Activated T-cell treated with anti-CD3 and anti-CD28 coated beads, Interleukin-2, amount 50 U/mL, for 4 hours (primary cell): Measurements from ENCODE around the gene SLC9A9. TPM values are rescaled to one million over a fixed set of nuclear protein-coding genes. Genes with fewer than 3 reads are reported as not detected.

Source experiments
- ATAC-seq, 2 donors: fragments of 200-7000 bp; cut with Tn5 transposase; one replicate each; pipeline ENCODE4 v1.10.0; 2021
- DNase-seq: peaks from one replicate; pipeline ENCODE4 v3.0.0-alpha.2; 2020
- H3K27me3 Mint-ChIP-seq: one replicate; pipeline ENCODE4 v1.8.0; 2021; ENCODE audit warnings: low read depth, mixed read lengths
- H3K36me3 Mint-ChIP-seq: one replicate; pipeline ENCODE4 v1.8.0; 2022; ENCODE audit warnings: mixed read lengths; ENCODE audit not compliant: insufficient read depth
- H3K4me1 Mint-ChIP-seq: one replicate; pipeline ENCODE4 v1.8.0; 2021; ENCODE audit warnings: low read depth, mixed read lengths
- H3K4me3 Mint-ChIP-seq: one replicate; pipeline ENCODE4 v1.8.0; 2021; ENCODE audit warnings: mild to moderate bottlenecking, moderate library complexity, mixed read lengths
- H3K9me3 Mint-ChIP-seq: one replicate; pipeline ENCODE4 v1.8.0; 2021; ENCODE audit warnings: mixed read lengths
- total RNA-seq, 3 donors: library from RNA; stranded (reverse); gene quantifications; one replicate each; pipeline ENCODE4 v1.2.1, GENCODE V29; 2021

Gene SLC9A9
- total RNA-seq, 3 donors from 2014 or later: 0.56 to 0.98 (median 0.87) TPM

- Mint-ChIP-seq H3K4me1 (no peaks in the 10 kb centered on the region), H3K4me3 (no peak overlapping the region), H3K9me3 (peaks cover 4% of the 10 kb centered on the region), H3K36me3 (no peaks in the 10 kb centered on the region), H3K27me3 (no peaks in the 10 kb centered on the region)
- no peak for ATAC-seq
- no peak for DNase-seq
These were observed 599.3 kb downstream of the SLC9A9 start for GRCh38 chr3:143249014-143249413.

GRCh38 chr3:143247073-143247472 is 601.2 kb downstream of the SLC9A9 start:
- no peaks in the 10 kb centered on the region for H3K27me3 Mint-ChIP-seq
- DNase-seq (no peak), ATAC-seq (no peak)
- H3K4me3 Mint-ChIP-seq: no peak overlapping the region
- H3K4me1 Mint-ChIP-seq: no peaks in the 10 kb centered on the region
- peaks cover 4% of the 10 kb centered on the region for H3K9me3 Mint-ChIP-seq
- no peaks in the 10 kb centered on the region for H3K36me3 Mint-ChIP-seq

- H3K4me1 Mint-ChIP-seq: no peaks in the 10 kb centered on the region
- no peak for ATAC-seq
- H3K27me3 Mint-ChIP-seq: no peaks in the 10 kb centered on the region
These were observed 602.6 kb downstream of the SLC9A9 start for GRCh38 chr3:143245692-143246091.

GRCh38 chr3:143244516-143245063 is 603.7 kb downstream of the SLC9A9 start:
- H3K4me3 Mint-ChIP-seq: no peak overlapping the region
- no peaks in the 10 kb centered on the region for H3K4me1 Mint-ChIP-seq
- DNase-seq (no peak), ATAC-seq (no peak)
- H3K9me3 Mint-ChIP-seq: no peaks in the 10 kb centered on the region
- no peaks in the 10 kb centered on the region for H3K36me3 Mint-ChIP-seq
- H3K27me3 Mint-ChIP-seq: no peaks in the 10 kb centered on the region

More at GRCh38 chr3:143245692-143246091, 602.6 kb downstream of the SLC9A9 start:
- no peak for DNase-seq
- no peaks in the 10 kb centered on the region for H3K36me3 Mint-ChIP-seq
- peaks cover 3% of the 10 kb centered on the region for H3K9me3 Mint-ChIP-seq
- H3K4me3 Mint-ChIP-seq: no peak overlapping the region

GRCh38 chr3:143243686-143244085 is 604.6 kb downstream of the SLC9A9 start:
- DNase-seq (no peak), ATAC-seq (no peak)
- no peaks in the 10 kb centered on the region for H3K4me1 Mint-ChIP-seq
- H3K36me3 Mint-ChIP-seq: no peaks in the 10 kb centered on the region
- H3K4me3 Mint-ChIP-seq: no peak overlapping the region
- H3K9me3 Mint-ChIP-seq: no peaks in the 10 kb centered on the region
- H3K27me3 Mint-ChIP-seq: no peaks in the 10 kb centered on the region

GRCh38 chr3:143242691-143243090 is 605.6 kb downstream of the SLC9A9 start:
- no peak for DNase-seq
- ATAC-seq: no peak
- Mint-ChIP-seq H3K27me3 (no peaks in the 10 kb centered on the region), H3K4me3 (no peak overlapping the region), H3K9me3 (no peaks in the 10 kb centered on the region), H3K4me1 (no peaks in the 10 kb centered on the region), H3K36me3 (no peaks in the 10 kb centered on the region)

GRCh38 chr3:143242101-143242500 is 606.2 kb downstream of the SLC9A9 start:
- Mint-ChIP-seq H3K36me3 (no peaks in the 10 kb centered on the region), H3K4me3 (no peak overlapping the region), H3K9me3 (no peaks in the 10 kb centered on the region), H3K4me1 (no peaks in the 10 kb centered on the region), H3K27me3 (no peaks in the 10 kb centered on the region)
- no peak for DNase-seq
- ATAC-seq: no peak

- H3K4me3 Mint-ChIP-seq: no peak overlapping the region
- ATAC-seq (no peak), DNase-seq (no peak)
- no peaks in the 10 kb centered on the region for H3K4me1 Mint-ChIP-seq
- H3K36me3 Mint-ChIP-seq: no peaks in the 10 kb centered on the region
- H3K9me3 Mint-ChIP-seq: no peaks in the 10 kb centered on the region
- H3K27me3 Mint-ChIP-seq: no peaks in the 10 kb centered on the region
These were observed 606.8 kb downstream of the SLC9A9 start for GRCh38 chr3:143241481-143241951.

GRCh38 chr3:143240886-143241285 is 607.4 kb downstream of the SLC9A9 start:
- ATAC-seq (no peak), DNase-seq (no peak)
- H3K27me3 Mint-ChIP-seq: no peaks in the 10 kb centered on the region
- no peak overlapping the region for H3K4me3 Mint-ChIP-seq
- H3K9me3 Mint-ChIP-seq: no peaks in the 10 kb centered on the region
- H3K4me1 Mint-ChIP-seq: no peaks in the 10 kb centered on the region
- no peaks in the 10 kb centered on the region for H3K36me3 Mint-ChIP-seq

- DNase-seq (no peak), ATAC-seq (no peak)
- Mint-ChIP-seq H3K9me3 (no peaks in the 10 kb centered on the region), H3K27me3 (no peaks in the 10 kb centered on the region), H3K4me1 (no peaks in the 10 kb centered on the region), H3K4me3 (no peak overlapping the region), H3K36me3 (no peaks in the 10 kb centered on the region)
These were observed 609.2 kb downstream of the SLC9A9 start for GRCh38 chr3:143239031-143239430.

- Mint-ChIP-seq H3K9me3 (no peaks in the 10 kb centered on the region), H3K4me3 (no peak overlapping the region), H3K4me1 (no peaks in the 10 kb centered on the region), H3K36me3 (no peaks in the 10 kb centered on the region), H3K27me3 (no peaks in the 10 kb centered on the region)
- DNase-seq (no peak), ATAC-seq (no peak)
These were observed 611.1 kb downstream of the SLC9A9 start for GRCh38 chr3:143237077-143237627.

GRCh38 chr3:143236226-143236964 is 611.9 kb downstream of the SLC9A9 start:
- Mint-ChIP-seq H3K4me3 (no peak overlapping the region), H3K4me1 (no peaks in the 10 kb centered on the region), H3K27me3 (no peaks in the 10 kb centered on the region), H3K36me3 (no peaks in the 10 kb centered on the region), H3K9me3 (no peaks in the 10 kb centered on the region)
- no peak for ATAC-seq
- DNase-seq: no peak

- ATAC-seq (no peak), DNase-seq (no peak)
- H3K9me3 Mint-ChIP-seq: no peaks in the 10 kb centered on the region
- no peaks in the 10 kb centered on the region for H3K4me1 Mint-ChIP-seq
- no peak overlapping the region for H3K4me3 Mint-ChIP-seq
- no peaks in the 10 kb centered on the region for H3K27me3 Mint-ChIP-seq
- no peaks in the 10 kb centered on the region for H3K36me3 Mint-ChIP-seq
These were observed 612.6 kb downstream of the SLC9A9 start for GRCh38 chr3:143235614-143236204.

GRCh38 chr3:143234526-143234925 is 613.7 kb downstream of the SLC9A9 start:
- Mint-ChIP-seq H3K9me3 (no peaks in the 10 kb centered on the region), H3K36me3 (no peaks in the 10 kb centered on the region), H3K4me3 (no peak overlapping the region), H3K27me3 (no peaks in the 10 kb centered on the region), H3K4me1 (no peaks in the 10 kb centered on the region)
- no peak for ATAC-seq
- no peak for DNase-seq

- Mint-ChIP-seq H3K4me1 (no peaks in the 10 kb centered on the region), H3K36me3 (no peaks in the 10 kb centered on the region), H3K27me3 (no peaks in the 10 kb centered on the region), H3K9me3 (no peaks in the 10 kb centered on the region), H3K4me3 (no peak overlapping the region)
- ATAC-seq: no peak
- no peak for DNase-seq
These were observed 615.3 kb downstream of the SLC9A9 start for GRCh38 chr3:143232981-143233380.
